ENCODE results near the gene NME7. TPM values are rescaled to one million over a fixed set of nuclear protein-coding genes. Genes with fewer than 3 reads are reported as not detected.
A peak's percentile ranks its signal among the peaks of the same experiment; 100 is the strongest.

The NME7 gene
- total RNA-seq, 1 donor from 2014 or later: 10.2 TPM

- no peak for ATAC-seq
Measured at GRCh38 chr1:169103002-169103401, 264.6 kb downstream of the NME7 start.

GRCh38 chr1:169102567-169102966 lies 265.0 kb downstream of the NME7 start:
- intact Hi-C loops (cut with micrococcal nuclease): loop anchor here (10.0 kb wide), 1 partner anchor 498 kb away; no protein-coding TSS in a partner anchor
- no peak for DNase-seq
- peak; percentile 29 for ATAC-seq

More at GRCh38 chr1:169103002-169103401, 264.6 kb downstream of the NME7 start:
- DNase-seq: no peak
- intact Hi-C loops (cut with micrococcal nuclease): loop anchor here (10.0 kb wide), 1 partner anchor 498 kb away; no protein-coding TSS in a partner anchor

GRCh38 chr1:169100651-169101088 lies 266.9 kb downstream of the NME7 start:
- no peak for DNase-seq
- intact Hi-C loops (cut with micrococcal nuclease): loop anchor here (10.0 kb wide), 1 partner anchor 496 kb away; no protein-coding TSS in a partner anchor

GRCh38 chr1:169100208-169100607 lies 267.4 kb downstream of the NME7 start:
- DNase-seq: no peak
- intact Hi-C loops (cut with micrococcal nuclease): loop anchor here (10.0 kb wide), 1 partner anchor 495 kb away; no protein-coding TSS in a partner anchor
- no peak for ATAC-seq

More at GRCh38 chr1:169100651-169101088, 266.9 kb downstream of the NME7 start:
- ATAC-seq: no peak

- no peak for ATAC-seq
- intact Hi-C loops (cut with micrococcal nuclease): no loop called here
- DNase-seq: no peak
Measured at GRCh38 chr1:169099561-169099960, 268.0 kb downstream of the NME7 start.

- DNase-seq (no peak), ATAC-seq (no peak)
- intact Hi-C loops (cut with micrococcal nuclease): no loop called here
Measured at GRCh38 chr1:169098380-169098779, 269.2 kb downstream of the NME7 start.

GRCh38 chr1:169094897-169095569 lies 272.6 kb downstream of the NME7 start:
- no peak for ATAC-seq
- DNase-seq: no peak
- intact Hi-C loops (cut with micrococcal nuclease): no loop called here

GRCh38 chr1:169092399-169092798 lies 275.2 kb downstream of the NME7 start:
- DNase-seq: no peak
- no peak for ATAC-seq
- intact Hi-C loops (cut with micrococcal nuclease): no loop called here

- ATAC-seq: peak; percentile 47
- DNase-seq: no peak
- intact Hi-C loops (cut with micrococcal nuclease): no loop called here
Measured at GRCh38 chr1:169091480-169091941, 276.1 kb downstream of the NME7 start.

- no peak for ATAC-seq
- no peak for DNase-seq
- intact Hi-C loops (cut with micrococcal nuclease): no loop called here
Measured at GRCh38 chr1:169090900-169091311, 276.7 kb downstream of the NME7 start.

- no peak for ATAC-seq
- intact Hi-C loops (cut with micrococcal nuclease): no loop called here
Measured at GRCh38 chr1:169090308-169090899, 277.2 kb downstream of the NME7 start.

GRCh38 chr1:169089776-169090175 lies 277.8 kb downstream of the NME7 start:
- intact Hi-C loops (cut with micrococcal nuclease): no loop called here
- DNase-seq: no peak
- no peak for ATAC-seq

More at GRCh38 chr1:169090308-169090899, 277.2 kb downstream of the NME7 start:
- no peak for DNase-seq

- intact Hi-C loops (cut with micrococcal nuclease): no loop called here
- no peak for DNase-seq
- ATAC-seq: no peak
Measured at GRCh38 chr1:169087876-169088275, 279.7 kb downstream of the NME7 start.

- ATAC-seq (peak; percentile 82), DNase-seq (no peak)
- intact Hi-C loops (cut with micrococcal nuclease): no loop called here
Measured at GRCh38 chr1:169086603-169087455, 280.8 kb downstream of the NME7 start.

GRCh38 chr1:169085911-169086310 lies 281.7 kb downstream of the NME7 start:
- DNase-seq (no peak), ATAC-seq (no peak)
- intact Hi-C loops (cut with micrococcal nuclease): no loop called here

Other genes starting within 250 kb of the NME7 start
- gene BLZF1, start 398 bp upstream of the NME7 start, total RNA-seq: 24.2 TPM
- 0.47 TPM for gene CCDC181, start 59.7 kb upstream of the NME7 start, total RNA-seq
- gene SLC19A2, start 118.1 kb upstream of the NME7 start, total RNA-seq: 18.2 TPM
- gene F5, start 218.7 kb upstream of the NME7 start, total RNA-seq: 11.8 TPM